Measurements from ENCODE around the gene RAP1GAP2.
A peak's percentile ranks its signal among the peaks of the same experiment; 100 is the strongest.

Gene RAP1GAP2

GRCh38 chr17:2786176-2786881, 9.9 kb upstream of the RAP1GAP2 start:
- peak; percentile 45 for DNase-seq (ENCODE audit: low read depth)

- DNase-seq (ENCODE audit: low read depth): no peak
Observed at GRCh38 chr17:2789700-2790099, 6.5 kb upstream of the RAP1GAP2 start.

GRCh38 chr17:2792366-2793169, 3.7 kb upstream of the RAP1GAP2 start:
- no peak for DNase-seq (ENCODE audit: low read depth)

GRCh38 chr17:2794111-2794803, 2.0 kb upstream of the RAP1GAP2 start:
- DNase-seq (ENCODE audit: low read depth): no peak

- no peak for DNase-seq (ENCODE audit: low read depth)
Observed at GRCh38 chr17:2795441-2796163, 636 bp upstream of the RAP1GAP2 start.

- DNase-seq (ENCODE audit: low read depth): no peak
Observed at GRCh38 chr17:2797226-2797625, 988 bp downstream of the RAP1GAP2 start.

GRCh38 chr17:2797637-2798036, 1.4 kb downstream of the RAP1GAP2 start:
- DNase-seq (ENCODE audit: low read depth): no peak

- no peak for DNase-seq (ENCODE audit: low read depth)
Observed at GRCh38 chr17:2798188-2798587, 1.9 kb downstream of the RAP1GAP2 start.

GRCh38 chr17:2798678-2799077, 2.4 kb downstream of the RAP1GAP2 start:
- DNase-seq (ENCODE audit: low read depth): no peak

- DNase-seq (ENCODE audit: low read depth): no peak
Observed at GRCh38 chr17:2799653-2800052, 3.4 kb downstream of the RAP1GAP2 start.

GRCh38 chr17:2800367-2800766, 4.1 kb downstream of the RAP1GAP2 start:
- no peak for DNase-seq (ENCODE audit: low read depth)

- no peak for DNase-seq (ENCODE audit: low read depth)
Observed at GRCh38 chr17:2801841-2802240, 5.6 kb downstream of the RAP1GAP2 start.

- DNase-seq (ENCODE audit: low read depth): no peak
Observed at GRCh38 chr17:2802574-2802973, 6.3 kb downstream of the RAP1GAP2 start.

- DNase-seq (ENCODE audit: low read depth): no peak
Observed at GRCh38 chr17:2803386-2803785, 7.1 kb downstream of the RAP1GAP2 start.

- DNase-seq (ENCODE audit: low read depth): no peak
Observed at GRCh38 chr17:2803971-2804370, 7.7 kb downstream of the RAP1GAP2 start.

GRCh38 chr17:2804912-2805311, 8.7 kb downstream of the RAP1GAP2 start:
- DNase-seq (ENCODE audit: low read depth): no peak

- DNase-seq (ENCODE audit: low read depth): no peak
Observed at GRCh38 chr17:2805961-2806360, 9.7 kb downstream of the RAP1GAP2 start.

- DNase-seq (ENCODE audit: low read depth): no peak
Observed at GRCh38 chr17:2808367-2809335, 12.4 kb downstream of the RAP1GAP2 start.

- DNase-seq (ENCODE audit: low read depth): no peak
Observed at GRCh38 chr17:2809337-2809736, 13.1 kb downstream of the RAP1GAP2 start.

- DNase-seq (ENCODE audit: low read depth): no peak
Observed at GRCh38 chr17:2814049-2814448, 17.8 kb downstream of the RAP1GAP2 start.

Data from fibroblast of gingiva (primary cell).